ENCODE measurements around the gene UBXN6.

Gene UBXN6

GRCh38 chr19:4441994-4442818, 15.4 kb downstream of the UBXN6 start:
- DNase-seq (ENCODE audit: low read depth), result no peak
- in situ Hi-C loops (cut with HindIII; ENCODE audit: low sequenced_read_pairs), result no loop called here
- H3K4me3 ChIP-seq (ENCODE audit: low read depth, low read length), result no peak overlapping the region
- TF ChIP-seq CTCF (IDR thresholded peaks at IDR 0.05; ENCODE audit: low read depth, low read length, missing control alignments), result no peak

GRCh38 chr19:4439243-4439642, 18.4 kb downstream of the UBXN6 start:
- in situ Hi-C loops (cut with HindIII; ENCODE audit: low sequenced_read_pairs), result no loop called here
- H3K4me3 ChIP-seq (ENCODE audit: low read depth, low read length), result no peak overlapping the region
- no peak for TF ChIP-seq CTCF (IDR thresholded peaks at IDR 0.05; ENCODE audit: low read depth, low read length, missing control alignments)
- no peak for DNase-seq (ENCODE audit: low read depth)

- no peak for DNase-seq (ENCODE audit: low read depth)
- no peak overlapping the region for H3K4me3 ChIP-seq (ENCODE audit: low read depth, low read length)
- TF ChIP-seq CTCF (IDR thresholded peaks at IDR 0.05; ENCODE audit: low read depth, low read length, missing control alignments), result no peak
- in situ Hi-C loops (cut with HindIII; ENCODE audit: low sequenced_read_pairs), result no loop called here
Observed at GRCh38 chr19:4437103-4437502, 20.5 kb downstream of the UBXN6 start.

- in situ Hi-C loops (cut with HindIII; ENCODE audit: low sequenced_read_pairs), result no loop called here
- H3K4me3 ChIP-seq (ENCODE audit: low read depth, low read length), result no peak overlapping the region
- no peak for TF ChIP-seq CTCF (IDR thresholded peaks at IDR 0.05; ENCODE audit: low read depth, low read length, missing control alignments)
- no peak for DNase-seq (ENCODE audit: low read depth)
Observed at GRCh38 chr19:4436231-4436630, 21.4 kb downstream of the UBXN6 start.

- TF ChIP-seq CTCF (IDR thresholded peaks at IDR 0.05; ENCODE audit: low read depth, low read length, missing control alignments), result no peak
- in situ Hi-C loops (cut with HindIII; ENCODE audit: low sequenced_read_pairs), result no loop called here
- no peak for DNase-seq (ENCODE audit: low read depth)
Observed at GRCh38 chr19:4434391-4434790, 23.2 kb downstream of the UBXN6 start.

GRCh38 chr19:4432918-4433506, 24.6 kb downstream of the UBXN6 start:
- DNase-seq (ENCODE audit: low read depth), result no peak
- no peak overlapping the region for H3K4me3 ChIP-seq (ENCODE audit: low read depth, low read length)
- no peak for TF ChIP-seq CTCF (IDR thresholded peaks at IDR 0.05; ENCODE audit: low read depth, low read length, missing control alignments)
- in situ Hi-C loops (cut with HindIII; ENCODE audit: low sequenced_read_pairs), result no loop called here

More at GRCh38 chr19:4434391-4434790, 23.2 kb downstream of the UBXN6 start:
- H3K4me3 ChIP-seq (ENCODE audit: low read depth, low read length), result no peak overlapping the region

All from astrocyte of the cerebellum (primary cell).